GM12878 (cell line): ENCODE results near the gene UBE2F. TPM values are rescaled to one million over a fixed set of nuclear protein-coding genes. Genes with fewer than 3 reads are reported as not detected.

Source experiments
- EGR1 ChIP-seq, 2 experiments: IDR thresholded peaks; 1 replicate in 1 of 2; 2 replicates in 1 of 2; pipeline ENCODE4 v1.6.1; 2011 to 2012; ENCODE audit warnings: low read depth in 2 of 2, low read length in 2 of 2, borderline replicate concordance in 1 of 2, mild to moderate bottlenecking in 1 of 2, moderate library complexity in 1 of 2
- FOS ChIP-seq: IDR thresholded peaks from 3 replicates; pipeline ENCODE4 v1.6.1; 2011; ENCODE audit warnings: borderline replicate concordance; ENCODE audit not compliant: insufficient read length; ENCODE audit errors: extremely low read depth
- IKZF2 ChIP-seq, 2 experiments: fragments of 450-650 bp; IDR thresholded peaks; 2 replicates each; pipeline ENCODE4 v1.6.1; 2017; ENCODE audit warnings: mild to moderate bottlenecking in 2 of 2, moderate library complexity in 2 of 2
- JUND ChIP-seq: IDR thresholded peaks from 2 replicates; pipeline ENCODE4 v1.6.1; 2012; ENCODE audit warnings: low read depth, mild to moderate bottlenecking, low read length, improper control_type of control experiment, moderate library complexity
- NKRF ChIP-seq: fragments of 450-650 bp; conservative IDR thresholded peaks from 2 replicates; pipeline ENCODE4 v1.6.1; 2017; ENCODE audit warnings: mild to moderate bottlenecking, moderate library complexity
- POU2F2 ChIP-seq: IDR thresholded peaks from 3 replicates; pipeline ENCODE4 v1.6.1; 2011; ENCODE audit warnings: low read depth, mild to moderate bottlenecking, low read length, borderline replicate concordance
- RAD21 ChIP-seq: IDR thresholded peaks from 2 replicates; pipeline ENCODE4 v1.6.1; 2011; ENCODE audit warnings: mild to moderate bottlenecking, low read depth, low read length, moderate library complexity; ENCODE audit not compliant: insufficient read depth
- SIX5 ChIP-seq: IDR thresholded peaks from 2 replicates; pipeline ENCODE4 v1.6.1; 2011; ENCODE audit warnings: mild to moderate bottlenecking, low read depth, low read length, moderate library complexity; ENCODE audit not compliant: severe bottlenecking
- SP1 ChIP-seq: IDR thresholded peaks from one replicate; pipeline ENCODE4 v1.6.1; 2011; ENCODE audit warnings: low read depth, low read length
- USF2 ChIP-seq: IDR thresholded peaks from 2 replicates; pipeline ENCODE4 v1.6.1; 2011; ENCODE audit warnings: low read depth, low read length, improper control_type of control experiment, borderline replicate concordance
- ZBTB40 ChIP-seq: fragments of 450-650 bp; IDR thresholded peaks from 2 replicates; pipeline ENCODE4 v1.6.1; 2016; ENCODE audit warnings: mild to moderate bottlenecking, moderate library complexity, borderline replicate concordance
- polyA plus RNA-seq, 11 experiments: library from polyadenylated mRNA; depleted of rRNA in 4 of 11; unstranded in 6 of 11; stranded (reverse) in 5 of 11; fragments of >200 nt; fragmentation: Nextera tagmentation in 4 of 11; fragmentation: Illumina TruSeq in 1 of 11; extraction: Ambion mirVana in 4 of 11; extraction: Trizol in 1 of 11; gene quantifications; 1 replicate in 1 of 11; 2 replicates in 10 of 11; pipeline versions ENCODE4 v1.2.1 to v1.2.3, GENCODE V29; 2011 to 2016; ENCODE audit warnings: inconsistent platforms in 2 of 11, missing spikeins in 2 of 11, low read depth in 1 of 11
- total RNA-seq, 4 experiments: library from RNA; depleted of rRNA in 3 of 4; stranded (reverse); fragments of >200 nt in 3 of 4; fragmentation: Illumina TruSeq in 1 of 4; extraction: Trizol in 1 of 4; gene quantifications; 2 replicates each; pipeline versions ENCODE4 v1.2.1 to v1.2.3, GENCODE V29; 2013 to 2021
- TF ChIP-seq, protein P1 (sequence below): fragments of 450-650 bp; IDR thresholded peaks from 2 replicates; pipeline ENCODE4 v1.6.1; 2014; ENCODE audit warnings: mild to moderate bottlenecking
- TF ChIP-seq, protein P2 (sequence below): IDR thresholded peaks from 2 replicates; pipeline ENCODE4 v1.6.1; 2012; ENCODE audit warnings: low read depth, low read length, improper control_type of control experiment
- TF ChIP-seq, protein P3 (sequence below): fragments of 450-650 bp; IDR thresholded peaks from 2 replicates; pipeline ENCODE4 v1.6.1; 2017; ENCODE audit warnings: mild to moderate bottlenecking, low read depth, inconsistent platforms; ENCODE audit not compliant: poor library complexity, severe bottlenecking
- TF ChIP-seq, protein P4 (sequence below): IDR thresholded peaks from 2 replicates; pipeline ENCODE4 v1.6.1; 2012; ENCODE audit warnings: low read depth, low read length, improper control_type of control experiment

The UBE2F gene
- total and polyA plus RNA-seq, 10 of the 15 experiments (the other 5 are each of a cell fraction or from before 2014, with no cell fraction given), result 12.3 to 64.4 (median 31.5) TPM

DNA sequence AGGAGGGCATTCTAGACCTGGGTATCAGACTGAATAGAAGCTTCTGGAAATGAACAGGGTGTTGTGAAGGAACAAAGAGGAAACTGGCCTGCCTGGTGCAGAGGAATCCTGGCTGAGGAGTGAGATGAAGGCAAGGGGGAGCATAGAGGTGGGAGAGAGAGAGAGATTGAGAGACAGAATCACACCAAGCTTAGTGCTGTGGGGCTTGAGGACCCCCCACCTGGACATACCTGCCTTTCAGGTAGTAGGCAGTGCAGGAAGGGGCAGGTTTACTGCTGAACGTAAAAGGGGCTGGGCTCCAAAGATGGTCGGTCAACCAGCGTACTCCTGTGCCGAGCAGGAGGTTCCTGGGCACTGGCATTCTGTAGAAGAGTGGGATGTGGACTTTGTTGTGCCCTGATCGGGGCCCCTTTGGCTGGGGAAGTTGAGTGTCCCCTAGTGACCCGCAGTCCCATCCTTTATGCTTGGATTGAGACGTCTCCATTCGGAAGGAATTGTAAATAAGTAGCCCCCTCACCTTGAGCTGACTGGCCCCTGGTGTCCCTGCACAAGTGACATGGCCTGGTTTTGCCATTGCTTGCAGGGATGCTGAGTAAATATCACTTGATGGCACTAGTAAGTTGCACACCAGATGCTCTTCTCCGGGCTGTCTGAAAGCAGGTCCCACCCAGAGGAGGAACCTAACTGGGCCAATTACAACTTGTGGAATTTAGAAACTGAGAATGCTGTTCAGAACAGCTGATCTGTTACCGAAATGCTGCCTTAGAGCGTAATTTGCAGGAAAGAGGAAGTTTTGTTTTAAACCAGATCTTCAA, 1.4 kb downstream of the UBE2F start (continued):
- TF ChIP-seq, protein P1, sequence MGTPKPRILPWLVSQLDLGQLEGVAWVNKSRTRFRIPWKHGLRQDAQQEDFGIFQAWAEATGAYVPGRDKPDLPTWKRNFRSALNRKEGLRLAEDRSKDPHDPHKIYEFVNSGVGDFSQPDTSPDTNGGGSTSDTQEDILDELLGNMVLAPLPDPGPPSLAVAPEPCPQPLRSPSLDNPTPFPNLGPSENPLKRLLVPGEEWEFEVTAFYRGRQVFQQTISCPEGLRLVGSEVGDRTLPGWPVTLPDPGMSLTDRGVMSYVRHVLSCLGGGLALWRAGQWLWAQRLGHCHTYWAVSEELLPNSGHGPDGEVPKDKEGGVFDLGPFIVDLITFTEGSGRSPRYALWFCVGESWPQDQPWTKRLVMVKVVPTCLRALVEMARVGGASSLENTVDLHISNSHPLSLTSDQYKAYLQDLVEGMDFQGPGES, result no peak
- TF ChIP-seq POU2F2 (no peak), EGR1 (IDR thresholded peaks at IDR 0.05; ENCODE audit: borderline replicate concordance in 1 of 2, low read depth in 2 of 2, low read length in 2 of 2) (no peak), SP1 (no peak), FOS (no peak), ZBTB40 (peak; percentile 15; the same call in 1 of the 2 replicates), NKRF (0 out of 2 replicates have a peak, but pooled peaks have one; percentile 49), SIX5 (no peak), JUND (no peak), IKZF2 (IDR thresholded peaks at IDR 0.05) (peak; percentile 34 to 57; a peak in 3 of 4 replicates), USF2 (no peak), RAD21 (peak; percentile 69)
- TF ChIP-seq, protein P2, sequence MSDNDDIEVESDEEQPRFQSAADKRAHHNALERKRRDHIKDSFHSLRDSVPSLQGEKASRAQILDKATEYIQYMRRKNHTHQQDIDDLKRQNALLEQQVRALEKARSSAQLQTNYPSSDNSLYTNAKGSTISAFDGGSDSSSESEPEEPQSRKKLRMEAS, result no peak
- TF ChIP-seq, protein P3, sequence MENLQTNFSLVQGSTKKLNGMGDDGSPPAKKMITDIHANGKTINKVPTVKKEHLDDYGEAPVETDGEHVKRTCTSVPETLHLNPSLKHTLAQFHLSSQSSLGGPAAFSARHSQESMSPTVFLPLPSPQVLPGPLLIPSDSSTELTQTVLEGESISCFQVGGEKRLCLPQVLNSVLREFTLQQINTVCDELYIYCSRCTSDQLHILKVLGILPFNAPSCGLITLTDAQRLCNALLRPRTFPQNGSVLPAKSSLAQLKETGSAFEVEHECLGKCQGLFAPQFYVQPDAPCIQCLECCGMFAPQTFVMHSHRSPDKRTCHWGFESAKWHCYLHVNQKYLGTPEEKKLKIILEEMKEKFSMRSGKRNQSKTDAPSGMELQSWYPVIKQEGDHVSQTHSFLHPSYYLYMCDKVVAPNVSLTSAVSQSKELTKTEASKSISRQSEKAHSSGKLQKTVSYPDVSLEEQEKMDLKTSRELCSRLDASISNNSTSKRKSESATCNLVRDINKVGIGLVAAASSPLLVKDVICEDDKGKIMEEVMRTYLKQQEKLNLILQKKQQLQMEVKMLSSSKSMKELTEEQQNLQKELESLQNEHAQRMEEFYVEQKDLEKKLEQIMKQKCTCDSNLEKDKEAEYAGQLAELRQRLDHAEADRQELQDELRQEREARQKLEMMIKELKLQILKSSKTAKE, result peak; percentile 43
- TF ChIP-seq, protein P4, sequence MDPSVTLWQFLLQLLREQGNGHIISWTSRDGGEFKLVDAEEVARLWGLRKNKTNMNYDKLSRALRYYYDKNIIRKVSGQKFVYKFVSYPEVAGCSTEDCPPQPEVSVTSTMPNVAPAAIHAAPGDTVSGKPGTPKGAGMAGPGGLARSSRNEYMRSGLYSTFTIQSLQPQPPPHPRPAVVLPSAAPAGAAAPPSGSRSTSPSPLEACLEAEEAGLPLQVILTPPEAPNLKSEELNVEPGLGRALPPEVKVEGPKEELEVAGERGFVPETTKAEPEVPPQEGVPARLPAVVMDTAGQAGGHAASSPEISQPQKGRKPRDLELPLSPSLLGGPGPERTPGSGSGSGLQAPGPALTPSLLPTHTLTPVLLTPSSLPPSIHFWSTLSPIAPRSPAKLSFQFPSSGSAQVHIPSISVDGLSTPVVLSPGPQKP, result no peak
